Subcutaneous adipose tissue (tissue), 4 donors: Measurements from ENCODE around the gene RIMOC1. TPM values are rescaled to one million over a fixed set of nuclear protein-coding genes. Genes with fewer than 3 reads are reported as not detected.

Source experiments
- total RNA-seq, 4 donors: library from RNA; depleted of rRNA; stranded (reverse); fragments of >200 nt; gene quantifications; one replicate each; pipeline ENCODE4 v1.1.0, GENCODE V29; 2016
- TF ChIP-seq, protein P1 (sequence below): fragments of 450-650 bp; IDR thresholded peaks from one replicate; pipeline ENCODE4 v1.5.1; 2016; ENCODE audit warnings: low read depth, mild to moderate bottlenecking, control low read depth, antibody characterized with exemption, moderate library complexity

Gene RIMOC1
- total RNA-seq, 4 donors from 2014 or later, result 19.9 to 42.2 (median 23.6) TPM

DNA sequence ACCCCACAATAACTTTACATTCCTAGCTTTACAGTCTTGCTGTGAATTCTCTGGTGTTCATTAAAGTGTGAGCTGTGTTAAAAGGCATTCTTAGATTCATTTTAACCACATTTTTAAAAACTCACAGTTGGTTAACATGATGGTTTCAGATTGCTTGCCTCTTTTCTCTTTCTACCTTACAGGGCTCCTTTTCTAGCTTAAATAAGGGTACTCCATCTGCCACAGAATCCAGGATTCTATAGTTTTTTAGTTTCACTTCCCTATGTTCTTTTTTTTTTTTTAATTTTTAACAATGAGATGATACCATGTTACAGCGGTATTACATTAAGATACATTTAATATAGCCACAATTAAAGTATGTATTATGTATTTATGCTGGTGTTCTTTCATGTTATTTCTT, 17.0 kb downstream of the RIMOC1 start:
- TF ChIP-seq, protein P1, sequence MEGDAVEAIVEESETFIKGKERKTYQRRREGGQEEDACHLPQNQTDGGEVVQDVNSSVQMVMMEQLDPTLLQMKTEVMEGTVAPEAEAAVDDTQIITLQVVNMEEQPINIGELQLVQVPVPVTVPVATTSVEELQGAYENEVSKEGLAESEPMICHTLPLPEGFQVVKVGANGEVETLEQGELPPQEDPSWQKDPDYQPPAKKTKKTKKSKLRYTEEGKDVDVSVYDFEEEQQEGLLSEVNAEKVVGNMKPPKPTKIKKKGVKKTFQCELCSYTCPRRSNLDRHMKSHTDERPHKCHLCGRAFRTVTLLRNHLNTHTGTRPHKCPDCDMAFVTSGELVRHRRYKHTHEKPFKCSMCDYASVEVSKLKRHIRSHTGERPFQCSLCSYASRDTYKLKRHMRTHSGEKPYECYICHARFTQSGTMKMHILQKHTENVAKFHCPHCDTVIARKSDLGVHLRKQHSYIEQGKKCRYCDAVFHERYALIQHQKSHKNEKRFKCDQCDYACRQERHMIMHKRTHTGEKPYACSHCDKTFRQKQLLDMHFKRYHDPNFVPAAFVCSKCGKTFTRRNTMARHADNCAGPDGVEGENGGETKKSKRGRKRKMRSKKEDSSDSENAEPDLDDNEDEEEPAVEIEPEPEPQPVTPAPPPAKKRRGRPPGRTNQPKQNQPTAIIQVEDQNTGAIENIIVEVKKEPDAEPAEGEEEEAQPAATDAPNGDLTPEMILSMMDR, result no peak

DNA sequence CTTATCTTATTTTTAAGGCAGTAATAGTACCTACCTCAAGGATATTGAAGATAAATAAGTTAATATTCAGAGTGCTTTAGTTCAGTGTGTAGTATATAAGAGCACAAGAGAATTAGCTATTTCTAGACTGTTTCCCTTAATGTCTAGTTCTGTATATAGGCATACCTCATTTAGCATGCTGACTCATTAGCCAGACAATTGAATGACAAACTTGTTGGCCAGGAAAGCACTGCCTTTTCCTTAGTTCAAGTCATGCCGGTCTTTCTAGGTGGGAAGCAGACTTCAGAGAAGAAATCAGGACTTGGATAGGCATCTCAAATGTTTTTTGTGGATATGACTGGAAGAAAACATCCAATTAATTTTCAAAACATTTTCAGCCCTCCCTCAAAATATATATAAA, 17.7 kb downstream of the RIMOC1 start:
- TF ChIP-seq, protein P1, result no peak

DNA sequence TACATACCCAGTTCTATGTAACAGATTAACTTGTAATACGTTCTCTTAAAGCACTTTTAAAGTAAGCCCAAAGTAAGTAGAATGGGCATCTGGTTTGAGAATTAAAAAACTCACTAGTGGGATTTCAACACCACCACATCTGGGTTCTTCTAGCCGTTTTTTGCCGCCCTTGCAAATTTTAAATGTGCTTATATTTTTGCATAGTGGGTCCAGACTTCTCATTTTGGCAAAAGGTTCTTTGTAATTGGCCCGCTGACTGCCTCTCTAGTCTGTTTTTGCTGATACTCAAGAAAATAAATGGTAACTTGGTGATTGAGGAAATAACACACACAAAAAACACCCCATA, 20.4 kb downstream of the RIMOC1 start:
- TF ChIP-seq, protein P1, result no peak

DNA sequence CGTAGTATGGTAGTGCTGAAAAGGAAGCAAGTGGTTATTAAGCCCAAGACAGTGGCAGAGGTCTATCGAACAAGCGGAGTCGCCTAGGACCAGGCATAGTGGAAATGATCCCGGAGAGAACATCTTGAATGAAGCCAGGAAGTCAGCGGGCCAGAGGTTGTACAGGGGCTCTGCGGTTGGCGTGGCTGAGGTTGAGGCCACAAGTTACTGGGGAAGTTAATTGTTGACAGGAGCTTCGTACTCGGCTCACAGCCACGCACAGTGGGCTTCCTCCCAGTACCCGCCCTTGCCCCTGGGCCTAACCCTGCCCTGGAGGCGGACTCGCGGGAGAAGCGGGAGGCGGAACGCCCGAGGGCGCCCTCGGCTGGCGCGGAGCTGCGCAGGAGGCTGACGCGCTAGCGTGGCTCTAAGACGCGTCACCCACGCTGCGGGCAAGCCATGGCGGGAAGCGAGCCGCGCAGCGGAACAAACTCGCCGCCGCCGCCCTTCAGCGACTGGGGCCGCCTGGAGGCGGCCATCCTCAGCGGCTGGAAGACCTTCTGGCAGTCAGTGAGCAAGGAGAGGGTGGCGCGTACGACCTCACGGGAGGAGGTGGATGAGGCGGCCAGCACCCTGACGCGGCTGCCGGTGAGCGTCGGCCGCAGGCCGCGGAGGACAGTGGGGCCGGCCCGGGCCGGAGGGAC, 20.9 kb downstream of the RIMOC1 start, which contains the start of gene FBXO4:
Gene FBXO4 (plus strand): TSS at position 410 of the 683 bp plus-strand sequence. CDS start 29 bp downstream, at position 439.
- TF ChIP-seq, protein P1, result no peak

DNA sequence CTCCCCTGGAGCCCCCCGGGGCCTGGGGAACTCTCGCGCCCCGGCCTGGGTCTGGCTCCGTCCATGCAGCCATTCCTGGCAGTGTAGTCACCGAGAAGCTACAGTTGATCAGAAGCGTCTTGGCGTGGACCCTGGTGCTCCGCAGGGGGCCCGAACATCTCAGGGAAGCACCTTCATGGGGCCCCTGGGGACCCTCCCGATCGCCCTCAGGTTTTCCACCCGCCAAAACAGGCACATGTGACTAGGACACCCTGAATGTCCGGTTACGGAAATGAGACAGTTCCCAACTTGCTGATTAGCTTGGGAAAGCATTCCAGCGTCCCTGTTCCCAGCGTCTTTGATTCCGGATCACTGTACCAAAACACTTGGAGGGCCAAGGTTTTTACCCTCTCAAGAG, 21.4 kb downstream of the RIMOC1 start:
- TF ChIP-seq, protein P1, result no peak

DNA sequence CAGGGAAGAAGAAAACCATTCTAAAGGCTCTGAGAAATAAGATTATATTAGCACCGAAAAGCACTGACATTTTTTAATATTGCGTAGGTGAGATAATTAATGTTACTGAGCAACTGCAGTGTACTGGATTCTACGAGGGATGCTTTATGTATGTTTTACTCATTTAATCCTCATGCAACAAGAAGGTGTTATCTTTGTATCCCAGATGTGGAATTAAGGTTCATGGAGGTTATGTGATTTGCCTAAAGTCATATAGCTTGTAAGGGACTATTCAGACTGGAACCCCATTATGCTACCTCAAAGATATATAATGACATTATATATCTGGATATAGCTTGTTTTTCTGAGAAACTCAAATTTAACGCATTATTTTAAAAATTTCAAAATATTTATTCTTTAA, 23.5 kb downstream of the RIMOC1 start:
- TF ChIP-seq, protein P1, result no peak

DNA sequence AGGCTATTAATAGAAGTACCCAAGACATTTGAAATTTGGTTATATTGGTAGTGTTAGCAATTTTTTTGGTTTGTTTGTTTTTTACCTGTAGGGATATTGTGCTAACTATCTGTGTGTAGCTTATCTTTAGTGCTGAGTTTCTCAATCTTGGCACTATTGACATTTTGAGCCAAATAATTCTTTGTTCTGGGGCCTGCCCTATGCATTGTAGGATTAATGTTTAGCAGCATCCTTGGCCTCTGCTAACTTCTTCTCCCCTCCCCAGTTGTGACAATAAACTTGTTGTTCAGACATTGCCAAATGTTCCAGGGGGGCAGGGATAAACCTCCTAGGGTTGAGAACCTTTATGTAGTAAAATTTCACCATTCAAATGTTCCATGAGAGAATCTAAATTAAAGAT, 24.9 kb downstream of the RIMOC1 start:
- TF ChIP-seq, protein P1, result no peak
